Activated T-helper 2 cell treated with anti-CD3 and anti-CD28 coated beads, Interferon-gamma antibody, Interleukin-2, Interleukin-4, amounts not matched to agents 10 μg/mL and 5 μg/mL and 100 μg/mL, durations not matched to agents 14 hours and 24 hours and 36 hours (primary cell): ENCODE data around the gene ZNF18. TPM values are rescaled to one million over a fixed set of nuclear protein-coding genes. Genes with fewer than 3 reads are reported as not detected.

Source experiments
- DNase-seq: peaks from one replicate; pipeline ENCODE4 v3.0.0; 2021; ENCODE audit warnings: low spot score
- H3K27ac Mint-ChIP-seq: one replicate; pipeline ENCODE4 v1.8.0; 2021; ENCODE audit warnings: mixed read lengths
- H3K27me3 Mint-ChIP-seq: one replicate; pipeline ENCODE4 v1.8.0; 2021; ENCODE audit warnings: low read depth, mixed read lengths
- H3K36me3 Mint-ChIP-seq: one replicate; pipeline ENCODE4 v1.8.0; 2021; ENCODE audit warnings: low read depth, mixed read lengths
- H3K4me1 Mint-ChIP-seq: one replicate; pipeline ENCODE4 v1.8.0; 2021; ENCODE audit warnings: low read depth, mixed read lengths
- H3K4me3 Mint-ChIP-seq: one replicate; pipeline ENCODE4 v1.8.0; 2021; ENCODE audit warnings: low read depth, mild to moderate bottlenecking, moderate library complexity, mixed read lengths
- H3K9me3 Mint-ChIP-seq: one replicate; pipeline ENCODE4 v1.8.0; 2021; ENCODE audit warnings: mixed read lengths
- intact Hi-C: fragments of 100-400 bp; cut with micrococcal nuclease; formaldehyde crosslinking; loops from one replicate; pipeline ENCODE4 v1.15.1; 2023
- total RNA-seq: library from RNA; stranded (reverse); gene quantifications from 2 replicates; pipeline ENCODE4 v1.2.3, GENCODE V29; 2022

Gene ZNF18, protein sequence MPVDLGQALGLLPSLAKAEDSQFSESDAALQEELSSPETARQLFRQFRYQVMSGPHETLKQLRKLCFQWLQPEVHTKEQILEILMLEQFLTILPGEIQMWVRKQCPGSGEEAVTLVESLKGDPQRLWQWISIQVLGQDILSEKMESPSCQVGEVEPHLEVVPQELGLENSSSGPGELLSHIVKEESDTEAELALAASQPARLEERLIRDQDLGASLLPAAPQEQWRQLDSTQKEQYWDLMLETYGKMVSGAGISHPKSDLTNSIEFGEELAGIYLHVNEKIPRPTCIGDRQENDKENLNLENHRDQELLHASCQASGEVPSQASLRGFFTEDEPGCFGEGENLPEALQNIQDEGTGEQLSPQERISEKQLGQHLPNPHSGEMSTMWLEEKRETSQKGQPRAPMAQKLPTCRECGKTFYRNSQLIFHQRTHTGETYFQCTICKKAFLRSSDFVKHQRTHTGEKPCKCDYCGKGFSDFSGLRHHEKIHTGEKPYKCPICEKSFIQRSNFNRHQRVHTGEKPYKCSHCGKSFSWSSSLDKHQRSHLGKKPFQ
- 6.1 and 6.8 TPM in 2 replicates for total RNA-seq

DNA sequence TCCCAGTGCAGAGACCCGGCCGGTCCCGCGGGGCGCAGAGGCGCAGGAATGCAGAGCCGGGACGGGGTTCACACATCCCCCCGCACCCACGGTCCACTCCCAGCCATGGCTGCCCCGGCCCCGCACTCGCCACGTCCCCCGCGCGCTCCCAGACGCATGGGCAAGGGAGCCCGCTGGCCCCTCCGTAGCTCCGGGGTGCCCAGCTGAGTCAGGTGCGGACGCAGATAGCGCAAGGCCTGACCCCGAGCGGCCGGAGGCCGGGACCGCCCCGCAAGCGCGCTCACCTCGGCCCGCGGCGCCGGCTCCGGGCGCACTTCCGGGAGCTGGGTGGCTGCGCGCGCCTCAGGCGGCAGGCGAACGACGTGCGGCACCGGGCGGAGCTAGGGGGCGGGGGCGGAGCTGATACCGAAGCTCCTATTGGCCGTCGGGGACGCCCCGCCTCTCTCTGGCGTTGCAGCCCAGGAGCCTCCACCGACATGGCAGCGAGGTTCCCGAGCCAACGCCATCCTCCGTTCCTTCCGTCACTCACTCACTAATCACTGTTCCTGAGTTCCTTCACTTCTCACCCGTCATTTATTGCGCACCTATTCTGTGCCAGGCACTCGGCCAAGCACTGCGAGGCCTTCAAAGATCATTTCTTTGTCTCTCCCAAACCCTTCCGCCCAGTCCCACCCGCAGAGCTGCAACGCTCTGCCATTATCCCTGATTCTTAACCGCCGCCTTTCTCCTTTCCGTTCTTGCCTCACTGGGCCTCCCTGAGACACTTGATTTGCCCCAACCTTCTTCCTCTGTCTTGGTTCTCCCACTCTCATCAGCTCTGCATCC is at the start of gene ZNF18:
TSS of gene ZNF18 (minus strand) at position 329 of the 825 bp plus-strand sequence. CDS start 4,646 bp downstream, outside the sequence.
- Mint-ChIP-seq H3K36me3 (peaks cover 8% of the 10 kb centered on the region), H3K27me3 (no peaks in the 10 kb centered on the region), H3K4me3 (peak within 1 kb of the TSS; percentile 94), H3K27ac (peak within 1 kb of the TSS; percentile 89), H3K9me3 (no peaks in the 10 kb centered on the region), H3K4me1 (peaks cover 10% of the 10 kb centered on the region)
- intact Hi-C loops, result loop anchor here (1.0 to 5.0 kb wide), 3 partner anchors 23 to 1021 kb away; partner anchors contain the start of genes ELAC2 and MAP2K4
- DNase-seq, result peak; percentile 94

DNA sequence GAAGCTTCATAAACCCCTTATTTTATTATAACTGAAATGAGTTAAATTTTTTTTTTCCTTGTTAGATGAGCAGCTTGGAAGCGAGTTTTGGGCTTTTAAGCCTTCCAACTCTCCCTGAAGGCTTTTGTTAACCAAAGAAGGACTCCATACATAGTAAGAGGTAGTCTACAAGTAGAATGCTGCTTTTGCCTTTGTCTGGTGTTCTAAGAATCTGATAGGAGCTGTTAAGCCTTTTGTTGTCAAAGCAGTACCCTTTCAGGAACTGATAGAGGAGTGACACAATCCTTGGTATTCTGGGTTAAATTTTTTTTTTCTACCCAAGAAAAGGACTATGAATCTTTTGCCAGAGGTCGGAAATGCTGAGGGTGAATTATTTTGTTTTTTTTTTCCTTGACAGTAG is 49.5 kb upstream of the ZNF18 start:
- H3K4me3 Mint-ChIP-seq, result no peak overlapping the region
- no peak for DNase-seq
- intact Hi-C loops, result no loop called here
- peaks cover 16% of the 10 kb centered on the region for H3K4me1 Mint-ChIP-seq
- H3K36me3 Mint-ChIP-seq, result peaks cover 3% of the 10 kb centered on the region
- no peaks in the 10 kb centered on the region for H3K27me3 Mint-ChIP-seq
- H3K9me3 Mint-ChIP-seq, result no peaks in the 10 kb centered on the region
- no peak overlapping the region for H3K27ac Mint-ChIP-seq

DNA sequence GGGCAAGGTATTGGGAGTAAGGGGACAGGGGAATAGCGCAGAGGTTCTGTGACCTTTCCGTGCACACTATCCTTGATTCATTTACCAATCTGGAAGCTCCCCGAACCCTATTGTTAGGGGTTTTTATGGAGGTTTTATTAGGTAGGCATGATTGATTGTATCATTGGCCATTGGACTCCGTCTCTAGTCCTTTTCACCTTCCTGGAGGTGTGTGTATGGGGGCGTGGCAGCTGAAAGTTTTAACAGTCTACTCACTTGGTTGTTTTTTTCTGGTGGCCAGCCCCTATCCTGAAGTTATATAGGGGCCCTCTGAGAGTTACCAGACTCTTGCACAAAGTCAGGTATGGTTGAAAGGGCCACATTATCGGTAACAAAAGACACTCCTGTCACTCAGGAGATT is 46.4 kb upstream of the ZNF18 start:
- intact Hi-C loops, result no loop called here
- H3K27ac Mint-ChIP-seq, result no peak overlapping the region
- H3K4me1 Mint-ChIP-seq, result peaks cover 12% of the 10 kb centered on the region
- H3K27me3 Mint-ChIP-seq, result no peaks in the 10 kb centered on the region
- no peaks in the 10 kb centered on the region for H3K9me3 Mint-ChIP-seq
- H3K4me3 Mint-ChIP-seq, result no peak overlapping the region
- DNase-seq, result no peak
- H3K36me3 Mint-ChIP-seq, result peaks cover 3% of the 10 kb centered on the region

DNA sequence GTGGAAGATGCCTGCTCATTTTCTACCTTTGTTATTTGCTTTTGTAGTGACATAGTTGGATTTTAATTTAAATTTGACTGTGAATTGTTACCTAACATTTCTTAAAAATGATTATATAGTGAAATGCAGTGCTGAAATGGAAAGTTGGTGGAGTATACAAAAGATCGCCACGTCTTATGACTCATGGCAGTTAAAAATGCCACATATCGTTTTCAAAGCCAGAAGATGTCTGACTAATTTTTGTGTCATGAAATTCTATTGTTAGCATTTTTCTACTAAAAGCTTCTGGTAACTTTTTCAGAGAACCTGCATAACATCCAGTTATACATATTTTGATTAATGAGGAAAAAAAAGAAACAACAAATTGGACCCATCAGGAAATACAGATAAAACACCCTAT is 44.0 kb upstream of the ZNF18 start:
- intact Hi-C loops, result no loop called here
- H3K36me3 Mint-ChIP-seq, result peaks cover 3% of the 10 kb centered on the region
- peaks cover 10% of the 10 kb centered on the region for H3K4me1 Mint-ChIP-seq
- no peak overlapping the region for H3K4me3 Mint-ChIP-seq
- H3K27ac Mint-ChIP-seq, result no peak overlapping the region
- H3K27me3 Mint-ChIP-seq, result no peaks in the 10 kb centered on the region
- DNase-seq, result no peak
- no peaks in the 10 kb centered on the region for H3K9me3 Mint-ChIP-seq

DNA sequence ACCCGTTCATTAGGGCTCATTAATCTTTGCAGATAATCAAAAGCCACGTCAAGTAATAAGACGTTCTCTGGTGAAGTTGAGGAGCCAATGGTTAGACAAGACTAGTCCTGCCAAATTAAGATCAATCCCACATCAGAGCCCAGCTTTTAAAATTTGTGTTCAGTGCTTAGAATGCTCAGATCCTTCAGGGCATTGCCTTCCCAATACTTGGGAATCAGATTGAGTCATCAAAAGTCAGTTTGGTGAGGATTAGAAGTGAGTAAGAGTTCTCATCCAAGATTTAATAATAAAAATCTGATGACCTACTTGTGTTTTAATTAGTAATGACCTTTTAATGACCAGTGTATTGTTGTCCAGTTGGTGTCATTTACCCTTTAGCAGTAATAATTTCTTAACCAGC is 43.2 kb upstream of the ZNF18 start:
- Mint-ChIP-seq H3K4me1 (peaks cover 10% of the 10 kb centered on the region), H3K36me3 (peaks cover 3% of the 10 kb centered on the region), H3K27me3 (no peaks in the 10 kb centered on the region), H3K27ac (no peak overlapping the region), H3K9me3 (no peaks in the 10 kb centered on the region), H3K4me3 (no peak overlapping the region)
- DNase-seq, result no peak
- intact Hi-C loops, result no loop called here

DNA sequence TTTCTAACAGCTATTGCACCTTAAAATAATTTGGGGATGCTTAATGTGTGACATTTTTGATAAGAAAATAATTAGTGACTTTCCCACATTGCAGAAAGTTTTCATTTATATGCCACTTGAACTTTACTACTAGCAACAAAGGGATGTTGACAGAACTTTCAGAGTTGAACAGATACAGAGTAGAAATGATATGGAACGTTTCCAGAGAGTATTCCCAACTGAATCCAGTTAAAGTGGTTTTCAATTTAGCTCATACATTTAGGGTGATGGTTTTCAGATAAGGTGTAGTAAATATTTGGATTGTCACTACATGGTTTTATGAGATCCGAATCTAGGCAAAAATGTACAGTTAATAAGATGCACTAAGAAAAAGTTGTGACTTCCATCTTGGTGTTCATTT is 40.7 kb upstream of the ZNF18 start:
- Mint-ChIP-seq H3K27me3 (no peaks in the 10 kb centered on the region), H3K4me3 (no peak overlapping the region), H3K27ac (no peak overlapping the region), H3K4me1 (peaks cover 10% of the 10 kb centered on the region), H3K36me3 (peaks cover 10% of the 10 kb centered on the region), H3K9me3 (no peaks in the 10 kb centered on the region)
- intact Hi-C loops, result no loop called here
- no peak for DNase-seq

DNA sequence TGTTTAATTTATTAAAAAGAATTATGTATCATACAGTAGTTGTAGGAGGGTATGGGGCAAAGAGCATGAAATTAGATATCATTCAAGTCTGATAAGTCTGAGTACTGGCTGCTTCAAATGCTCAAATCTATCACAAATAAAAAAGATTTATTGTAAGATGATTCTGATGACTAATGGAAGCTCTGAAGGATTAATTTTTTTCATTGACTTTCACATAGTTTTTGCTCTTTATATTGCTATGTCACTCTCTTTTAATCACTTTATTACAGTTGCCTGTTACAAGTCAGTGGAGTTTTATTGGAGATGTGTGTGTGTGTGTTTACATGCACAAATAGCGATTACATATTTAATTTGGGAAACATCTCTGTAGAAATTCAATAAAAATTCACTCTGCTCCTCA is 38.4 kb upstream of the ZNF18 start:
- Mint-ChIP-seq H3K36me3 (peaks cover 12% of the 10 kb centered on the region), H3K4me1 (peaks cover 6% of the 10 kb centered on the region), H3K27me3 (no peaks in the 10 kb centered on the region), H3K9me3 (no peaks in the 10 kb centered on the region), H3K27ac (no peak overlapping the region), H3K4me3 (no peak overlapping the region)
- DNase-seq, result no peak
- intact Hi-C loops, result no loop called here

DNA sequence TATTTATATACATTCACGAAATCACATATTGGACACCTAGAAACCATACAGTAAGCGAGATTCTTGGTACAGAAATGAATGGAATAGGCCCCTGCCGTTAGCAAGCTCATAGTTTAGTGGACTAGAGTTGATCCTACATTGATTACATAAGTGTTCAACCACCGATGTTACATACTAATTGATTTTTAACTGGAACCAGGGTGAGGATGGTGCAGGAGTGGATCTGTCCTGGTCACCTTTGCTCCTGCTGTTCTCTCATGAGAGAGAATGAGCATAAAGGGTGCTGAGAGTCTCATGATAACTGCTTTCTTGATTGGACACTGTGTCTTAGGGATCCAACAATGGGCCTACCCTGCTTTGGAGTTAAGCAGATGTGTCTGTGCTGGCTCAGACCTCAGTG is 37.3 kb upstream of the ZNF18 start:
- Mint-ChIP-seq H3K9me3 (no peaks in the 10 kb centered on the region), H3K36me3 (peaks cover 14% of the 10 kb centered on the region), H3K4me3 (no peak overlapping the region), H3K27ac (no peak overlapping the region), H3K27me3 (no peaks in the 10 kb centered on the region), H3K4me1 (peaks cover 7% of the 10 kb centered on the region)
- DNase-seq, result no peak
- intact Hi-C loops, result no loop called here

DNA sequence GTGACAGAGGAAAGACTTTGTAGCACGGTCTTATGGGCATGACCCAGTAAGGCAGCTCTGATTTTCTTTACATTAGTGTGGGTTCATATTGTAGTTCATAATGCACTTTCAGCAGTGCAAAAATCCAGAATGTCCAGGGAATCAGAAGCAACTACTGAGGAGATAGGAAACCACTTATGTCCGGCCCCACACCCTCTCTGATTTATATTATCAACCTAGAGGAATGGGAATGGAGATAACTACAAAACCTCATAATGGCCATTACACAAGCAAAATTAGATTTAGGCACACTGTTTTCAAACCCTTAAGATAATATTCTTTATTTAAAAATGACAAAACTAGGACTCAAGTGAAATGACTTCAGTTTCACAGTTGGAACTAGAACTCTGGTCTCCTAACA is 31.3 kb upstream of the ZNF18 start:
- no peak overlapping the region for H3K27ac Mint-ChIP-seq
- DNase-seq, result no peak
- H3K36me3 Mint-ChIP-seq, result peaks cover 7% of the 10 kb centered on the region
- intact Hi-C loops, result no loop called here
- peaks cover 20% of the 10 kb centered on the region for H3K4me1 Mint-ChIP-seq
- no peaks in the 10 kb centered on the region for H3K9me3 Mint-ChIP-seq
- no peaks in the 10 kb centered on the region for H3K27me3 Mint-ChIP-seq
- no peak overlapping the region for H3K4me3 Mint-ChIP-seq

DNA sequence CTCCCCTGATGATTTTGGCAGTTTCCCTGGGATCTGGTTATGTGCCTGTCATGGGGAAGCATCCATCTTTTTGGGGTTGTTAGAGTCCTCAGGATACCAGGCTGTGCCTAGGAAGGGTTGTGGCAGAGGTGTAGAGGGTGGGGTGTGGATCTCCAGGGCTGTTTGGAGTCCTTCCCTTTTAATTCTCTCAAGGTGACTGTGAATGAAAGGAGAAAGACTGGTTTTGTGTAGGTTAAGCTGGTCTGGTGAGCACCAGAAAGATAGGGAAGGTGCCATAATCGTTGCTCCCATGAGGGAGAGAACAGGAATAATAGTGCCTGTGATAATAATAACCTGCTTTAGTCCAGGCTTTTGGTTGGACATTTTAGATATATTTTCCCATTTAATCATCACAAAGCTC is 30.4 kb upstream of the ZNF18 start:
- H3K9me3 Mint-ChIP-seq, result no peaks in the 10 kb centered on the region
- no peak for DNase-seq
- H3K4me3 Mint-ChIP-seq, result no peak overlapping the region
- intact Hi-C loops, result no loop called here
- peaks cover 10% of the 10 kb centered on the region for H3K36me3 Mint-ChIP-seq
- no peaks in the 10 kb centered on the region for H3K27me3 Mint-ChIP-seq
- H3K4me1 Mint-ChIP-seq, result peaks cover 27% of the 10 kb centered on the region
- no peak overlapping the region for H3K27ac Mint-ChIP-seq

DNA sequence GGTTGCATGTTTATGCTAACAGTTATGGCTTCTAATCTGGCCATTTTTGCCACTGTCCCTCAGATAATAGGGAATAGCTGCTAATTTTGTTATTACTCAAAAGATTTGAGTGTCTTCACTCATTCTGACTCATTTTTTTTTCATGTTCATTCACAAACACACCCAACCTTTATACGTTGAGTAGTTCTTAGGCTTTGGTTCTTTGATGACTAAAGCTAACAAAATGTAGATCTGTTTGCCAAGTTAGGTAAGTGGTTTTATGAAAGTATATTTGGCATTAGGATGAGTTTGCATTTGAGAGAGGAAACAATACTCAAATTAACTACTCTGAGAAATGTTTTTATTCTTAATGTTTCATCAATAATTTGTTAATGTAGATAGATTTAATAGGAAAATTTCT is 27.1 kb upstream of the ZNF18 start:
- Mint-ChIP-seq H3K4me1 (peaks cover 39% of the 10 kb centered on the region), H3K27ac (no peak overlapping the region), H3K36me3 (peaks cover 3% of the 10 kb centered on the region), H3K4me3 (no peak overlapping the region), H3K27me3 (peaks cover 8% of the 10 kb centered on the region), H3K9me3 (no peaks in the 10 kb centered on the region)
- DNase-seq, result no peak
- intact Hi-C loops, result no loop called here

DNA sequence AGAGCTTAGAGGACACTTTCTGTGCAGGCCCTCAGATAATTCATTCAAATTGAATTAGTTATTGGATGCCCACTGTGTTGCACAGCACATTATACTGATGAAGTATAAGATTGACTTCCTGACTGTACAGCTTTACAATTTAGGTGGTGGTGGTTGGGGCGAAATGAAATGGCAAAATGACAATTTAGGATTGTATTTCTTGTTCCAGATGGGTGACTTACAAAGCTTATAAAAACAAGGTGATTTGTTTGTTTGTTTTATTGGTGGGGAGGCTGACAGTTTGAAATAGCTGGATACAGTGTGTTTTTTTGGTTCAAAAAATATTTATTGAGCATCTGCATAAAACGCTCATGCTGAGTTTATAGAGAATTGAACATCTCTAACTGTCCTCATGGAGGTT is 25.0 kb upstream of the ZNF18 start:
- H3K27me3 Mint-ChIP-seq, result peaks cover 14% of the 10 kb centered on the region
- H3K27ac Mint-ChIP-seq, result no peak overlapping the region
- intact Hi-C loops, result no loop called here

More for the DNA sequence above, 25.0 kb upstream of the ZNF18 start:
- H3K4me3 Mint-ChIP-seq, result peak overlapping the region; percentile 54
- no peaks in the 10 kb centered on the region for H3K9me3 Mint-ChIP-seq
- DNase-seq, result no peak
- peaks cover 3% of the 10 kb centered on the region for H3K36me3 Mint-ChIP-seq
- peaks cover 39% of the 10 kb centered on the region for H3K4me1 Mint-ChIP-seq
